Large intestine (tissue), 12 donors: ENCODE results near the gene IQCF5. TPM values are rescaled to one million over a fixed set of nuclear protein-coding genes. Genes with fewer than 3 reads are reported as not detected.
"Not testable (repeated sequence)": the region's sequence is repeated elsewhere in the genome, so short reads cannot be mapped to it uniquely, and the experiment has no call there.

Source experiments
- DNase-seq, 2 donors: peaks; one replicate each; pipeline versions ENCODE4 v3.0.0 to v3.0.0-alpha.2; 2013
- H3K27ac ChIP-seq: one replicate; pipeline ENCODE4 v1.5.1; 2013; ENCODE audit warnings: low read length
- H3K27me3 ChIP-seq: 2 replicates; pipeline ENCODE4 v1.6.1; 2013; ENCODE audit warnings: low read length; ENCODE audit not compliant: control insufficient read depth, insufficient read depth
- H3K36me3 ChIP-seq: 2 replicates; pipeline ENCODE4 v1.6.1; 2013; ENCODE audit warnings: low read length; ENCODE audit not compliant: control insufficient read depth, insufficient read depth
- H3K4me1 ChIP-seq: one replicate; pipeline ENCODE4 v1.6.1; 2013; ENCODE audit warnings: low read length; ENCODE audit not compliant: control insufficient read depth, insufficient read depth
- H3K4me3 ChIP-seq: one replicate; pipeline ENCODE4 v1.5.1; 2013; ENCODE audit warnings: low read length
- H3K9me3 ChIP-seq: one replicate; pipeline ENCODE4 v1.6.1; 2013; ENCODE audit warnings: mild to moderate bottlenecking, low read depth, low read length, moderate library complexity; ENCODE audit not compliant: control insufficient read depth
- WGBS: methylation state at CpG from one replicate; pipeline ENCODE4 v1.1.5; 2013; ENCODE audit warnings: low lambda C conversion rate; ENCODE audit not compliant: insufficient coverage; 5-methylcytosine and 5-hydroxymethylcytosine counted together
- long read RNA-seq, 11 donors: transcript quantifications; one replicate each; lab custom pipeline, GENCODE V29; 2026
- polyA plus RNA-seq: library from polyadenylated mRNA; unstranded; fragments of 120-200 nt; gene quantifications from one replicate; pipeline ENCODE4 v1.2.1, GENCODE V29; 2013

Gene IQCF5
- not detected for polyA plus RNA-seq
- long read RNA-seq, donor 1, result 0 reads
- long read RNA-seq, donor 2, result 0 reads
- long read RNA-seq, donor 3, result 0 reads
- long read RNA-seq, donor 4, result 0 reads
- long read RNA-seq, donor 5, result 0 reads
- long read RNA-seq, donor 6, result 0 reads
- long read RNA-seq, donor 7, result 0 reads
- long read RNA-seq, donor 8, result 0 reads
- long read RNA-seq, donor 9, result 0 reads
- long read RNA-seq, donor 10, result 0 reads
- long read RNA-seq, donor 11, result 0 reads

DNA sequence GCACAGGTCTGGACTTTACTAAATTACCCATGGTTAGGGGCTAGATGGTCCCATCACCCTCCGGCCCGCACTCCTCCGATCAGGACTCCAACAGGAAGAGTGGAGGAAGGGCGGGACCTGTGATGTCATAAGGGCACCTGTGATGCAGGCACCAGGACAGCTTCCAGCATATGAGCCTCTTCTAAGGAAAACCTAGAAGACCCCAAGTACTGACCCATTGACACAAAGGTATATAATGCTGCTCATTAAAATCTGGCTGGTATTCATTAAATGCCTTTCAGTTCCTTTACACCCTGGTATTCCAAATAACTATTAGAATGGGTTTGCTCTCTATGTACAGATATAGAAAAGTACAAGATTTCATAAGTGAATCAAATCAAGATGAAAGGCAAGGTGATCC is at the start of gene IQCF5:
IQCF5 (minus strand) TSS at position 101 of the 400 bp plus-strand sequence; CDS start at position 31, 70 bp downstream.
- no CpG with 5 or more reads among the region's 4 CpGs for WGBS
- no peak for DNase-seq
- H3K4me1 ChIP-seq, result no peaks in the 10 kb centered on the region
- H3K9me3 ChIP-seq, result no peaks in the 10 kb centered on the region
- no peaks in the 10 kb centered on the region for H3K36me3 ChIP-seq
- no peak within 1 kb of the TSS for H3K27ac ChIP-seq
- peaks cover 2% of the 10 kb centered on the region for H3K27me3 ChIP-seq
- no peak within 1 kb of the TSS for H3K4me3 ChIP-seq

DNA sequence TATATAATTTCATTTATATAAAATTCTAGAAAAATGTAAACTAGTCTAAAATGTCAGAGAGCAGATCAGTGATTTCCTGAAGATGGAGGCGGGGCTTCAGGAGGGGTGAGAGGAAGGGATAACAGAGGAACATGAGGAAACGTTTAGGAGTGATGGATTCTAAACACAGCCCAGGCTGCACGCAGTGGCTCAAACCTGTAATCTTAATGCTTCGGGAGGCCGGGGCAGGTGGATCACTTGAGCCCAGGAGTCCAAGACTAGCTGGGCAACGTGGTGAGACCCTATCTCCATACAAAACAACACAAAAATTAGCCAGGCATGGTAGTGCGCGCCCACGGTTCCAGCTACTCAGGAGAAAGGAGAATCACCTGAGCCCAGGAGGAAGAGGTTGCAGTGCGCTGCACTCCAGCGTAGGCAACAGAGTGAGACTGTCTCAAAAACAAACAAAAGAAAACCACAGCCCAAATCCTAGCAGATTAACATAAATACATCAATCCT is 45.7 kb upstream of the IQCF5 start:
- Histone ChIP-seq H3K4me1 (no peaks in the 10 kb centered on the region), H3K4me3 (no peak overlapping the region), H3K27me3 (no peaks in the 10 kb centered on the region), H3K9me3 (no peaks in the 10 kb centered on the region), H3K36me3 (no peaks in the 10 kb centered on the region), H3K27ac (no peak overlapping the region)
- DNase-seq, result no peak
- 100% methylated on average over 1 of the region's 11 CpGs for WGBS

DNA sequence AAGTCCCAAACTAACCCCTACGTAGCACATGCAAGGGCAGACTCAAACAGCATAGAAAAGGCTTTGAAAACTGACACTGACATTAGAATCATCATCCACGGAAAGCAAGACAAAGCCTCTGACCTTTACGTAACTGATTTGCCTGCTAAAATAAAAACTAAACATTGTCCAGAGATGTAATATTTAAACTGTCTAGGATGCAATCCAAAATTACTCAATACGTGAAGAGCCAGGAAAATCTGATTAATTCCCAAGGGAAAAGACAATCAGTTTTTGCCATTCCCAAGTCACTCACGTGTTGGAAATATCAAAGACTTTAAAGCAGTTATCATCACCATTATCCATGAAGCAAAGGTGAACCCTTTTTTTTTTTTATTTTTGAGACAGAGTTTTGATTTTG is 41.0 kb upstream of the IQCF5 start:
- no CpG with 5 or more reads among the region's 5 CpGs for whole genome bisulfite sequencing
- Histone ChIP-seq H3K4me1 (no peaks in the 10 kb centered on the region), H3K4me3 (no peak overlapping the region), H3K27ac (no peak overlapping the region), H3K27me3 (no peaks in the 10 kb centered on the region), H3K9me3 (no peaks in the 10 kb centered on the region), H3K36me3 (no peaks in the 10 kb centered on the region)
- no peak for DNase-seq

DNA sequence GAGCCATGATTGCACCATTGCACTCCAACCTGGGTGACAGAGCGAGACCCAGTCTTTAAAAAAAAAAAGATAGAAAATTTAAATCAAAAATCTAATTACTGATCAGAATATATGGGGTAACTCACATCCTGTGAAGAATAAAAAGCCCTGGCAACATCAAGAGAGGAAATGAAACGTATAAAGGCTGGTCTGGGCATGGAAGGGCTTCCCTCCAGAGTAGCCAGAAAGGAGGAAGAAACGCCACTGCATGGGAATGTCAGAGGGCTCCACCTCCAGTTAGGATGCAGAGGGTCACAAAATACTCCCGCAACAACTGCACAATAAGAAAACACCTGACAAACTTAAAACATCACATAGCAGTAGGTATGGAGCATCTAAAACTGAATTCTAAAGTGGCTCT is 32.6 kb upstream of the IQCF5 start:
- Histone ChIP-seq H3K27me3 (no peaks in the 10 kb centered on the region), H3K27ac (no peak overlapping the region), H3K9me3 (peaks cover 9% of the 10 kb centered on the region), H3K4me3 (no peak overlapping the region), H3K4me1 (no peaks in the 10 kb centered on the region), H3K36me3 (no peaks in the 10 kb centered on the region)
- WGBS, result 100% methylated on average over 1 of the region's 4 CpGs
- no peak for DNase-seq

DNA sequence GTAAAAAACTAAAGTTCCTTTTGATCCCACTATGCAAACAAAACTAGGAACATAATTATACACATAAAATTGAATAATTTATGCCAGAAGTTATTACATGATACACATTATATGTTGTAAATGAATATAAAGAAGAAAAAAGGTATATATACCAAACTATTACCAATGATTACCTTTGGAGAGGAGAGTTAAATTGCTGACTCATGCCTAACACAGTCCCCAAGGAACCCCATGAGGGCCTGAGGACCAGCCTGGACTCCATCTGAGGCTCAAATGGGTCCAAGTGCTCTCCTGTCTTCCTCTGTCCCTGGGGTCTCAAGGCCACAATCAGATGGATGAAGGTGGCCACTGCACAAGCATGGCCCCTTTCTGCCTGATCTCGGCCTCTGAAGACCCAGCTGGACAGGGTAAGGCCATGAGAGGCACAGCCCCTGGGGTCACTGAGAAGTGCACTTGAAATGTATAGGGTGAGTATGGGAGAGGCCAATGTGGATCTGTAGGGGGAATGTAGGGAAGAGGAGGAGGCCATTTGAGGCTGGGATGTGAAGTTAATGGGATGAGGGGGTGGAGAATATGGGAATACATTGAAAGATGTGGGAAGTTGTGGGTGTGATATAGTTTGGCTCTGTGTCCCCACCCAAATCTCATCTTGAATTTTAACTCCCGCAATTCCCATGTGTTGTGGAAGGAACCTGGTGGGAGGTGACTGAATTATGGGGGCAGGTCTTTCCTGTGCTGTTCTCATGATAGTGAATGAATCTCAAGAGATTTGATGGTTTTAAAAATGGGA is 28.8 kb upstream of the IQCF5 start:
- no peaks in the 10 kb centered on the region for H3K4me1 ChIP-seq
- H3K27me3 ChIP-seq, result peaks cover 4% of the 10 kb centered on the region
- no peak overlapping the region for H3K27ac ChIP-seq
- no peaks in the 10 kb centered on the region for H3K36me3 ChIP-seq
- peaks cover 5% of the 10 kb centered on the region for H3K9me3 ChIP-seq
- DNase-seq, result no peak
- no CpG with 5 or more reads among the region's 2 CpGs for WGBS
- H3K4me3 ChIP-seq, result no peak overlapping the region

DNA sequence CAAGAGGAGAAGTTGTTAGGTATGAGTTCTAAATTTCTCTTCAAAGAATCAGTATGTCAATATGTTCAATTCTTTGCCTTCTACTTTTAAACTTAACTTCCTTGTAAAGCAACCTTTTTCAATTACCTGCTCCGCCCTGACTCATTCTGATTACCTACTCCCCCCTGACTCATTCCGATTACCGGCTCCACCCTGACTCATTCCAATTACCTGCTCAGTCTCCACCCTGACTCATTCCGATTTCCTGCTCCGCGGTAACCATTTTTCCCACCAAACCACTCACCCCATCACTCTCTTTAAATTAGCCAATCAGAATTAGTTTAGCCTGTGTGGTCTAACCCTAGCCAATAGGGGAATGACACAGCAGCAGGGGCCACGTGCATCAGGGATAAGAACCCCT is 27.0 kb upstream of the IQCF5 start:
- H3K9me3 ChIP-seq, H3K4me3 ChIP-seq, DNase-seq, H3K4me1 ChIP-seq, H3K27me3 ChIP-seq, H3K36me3 ChIP-seq, H3K27ac ChIP-seq: not testable (repeated sequence)
- 100% methylated on average over 1 of the region's 7 CpGs for WGBS

DNA sequence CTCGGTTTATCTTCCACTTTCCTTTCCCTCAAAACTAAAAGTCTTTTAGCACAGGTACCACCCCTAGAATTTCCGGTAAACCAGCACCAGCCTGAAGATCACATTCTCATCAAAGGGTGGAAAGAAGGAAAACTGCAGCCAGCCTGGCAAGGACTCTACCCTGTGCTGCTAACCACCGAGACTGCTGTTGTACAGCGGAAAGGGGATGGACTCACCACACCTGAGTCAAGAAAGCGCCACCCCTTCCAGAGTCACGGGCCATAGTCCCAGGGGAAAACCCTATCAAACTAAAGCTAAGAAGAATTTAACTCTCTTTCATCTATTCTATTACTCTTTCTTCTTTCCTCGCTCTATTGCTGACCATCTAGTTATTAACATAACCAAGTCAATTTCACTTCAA is 24.6 kb upstream of the IQCF5 start:
- not testable (repeated sequence) for H3K4me1 ChIP-seq, H3K4me3 ChIP-seq, DNase-seq, H3K36me3 ChIP-seq, H3K27ac ChIP-seq, H3K27me3 ChIP-seq, H3K9me3 ChIP-seq
- WGBS, result no CpG with 5 or more reads among the region's 7 CpGs

DNA sequence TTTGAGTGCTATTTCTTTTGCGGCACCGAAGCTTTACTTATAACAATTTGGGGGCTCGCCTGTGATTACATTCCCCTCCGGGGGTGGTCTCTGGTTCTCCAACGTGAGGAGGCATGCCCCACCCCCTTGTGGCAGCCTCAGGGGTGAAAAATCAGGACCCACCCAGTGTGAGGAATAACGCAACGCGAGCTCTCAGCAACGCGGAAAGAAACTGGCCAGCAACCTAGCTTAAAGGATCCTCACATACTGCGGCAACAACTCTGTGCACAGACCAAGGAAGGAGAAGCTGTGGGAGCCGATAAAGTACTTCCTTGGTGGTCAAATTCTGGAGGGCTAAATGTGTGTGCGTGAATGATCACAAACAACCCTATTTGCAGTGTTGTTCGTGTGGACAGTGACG is 22.0 kb upstream of the IQCF5 start:
- whole genome bisulfite sequencing, result no CpG with 5 or more reads among the region's 15 CpGs
- no peaks in the 10 kb centered on the region for H3K36me3 ChIP-seq
- no peak overlapping the region for H3K27ac ChIP-seq

DNA sequence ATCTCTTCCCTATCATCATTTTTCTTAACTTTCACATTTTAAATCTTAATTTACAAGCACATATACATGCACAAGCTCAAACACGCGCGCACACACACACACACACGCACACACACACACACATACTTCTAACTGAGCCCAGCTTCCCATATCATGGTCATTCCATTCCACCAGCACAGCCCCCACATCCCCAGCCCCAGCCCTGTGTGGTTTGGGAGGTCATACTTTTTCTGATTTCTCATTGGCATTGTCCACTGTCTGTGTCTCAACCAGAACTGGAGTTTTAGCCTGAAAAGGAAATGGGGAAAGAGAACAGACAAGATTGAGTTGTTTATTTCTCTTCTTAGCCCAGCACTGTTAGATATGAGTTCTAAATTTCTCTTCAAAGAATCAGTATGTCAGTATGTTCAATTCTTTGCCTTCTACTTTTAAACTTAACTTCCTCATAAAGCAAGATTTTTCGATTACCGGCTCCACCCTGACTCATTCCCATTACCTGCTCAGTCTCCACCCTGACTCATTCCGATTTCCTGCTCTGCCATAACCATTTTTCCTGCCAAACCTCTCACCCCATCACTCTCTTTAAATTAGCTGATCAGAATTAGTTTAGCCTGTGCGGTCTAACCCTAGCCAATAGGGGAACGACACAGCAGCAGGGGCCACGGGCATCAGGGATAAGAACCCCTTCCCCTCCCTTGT is 21.4 kb upstream of the IQCF5 start:
- no peak for DNase-seq
- H3K27me3 ChIP-seq, result peaks cover 10% of the 10 kb centered on the region
- no peak overlapping the region for H3K4me3 ChIP-seq
- no peaks in the 10 kb centered on the region for H3K9me3 ChIP-seq
- no peak overlapping the region for H3K27ac ChIP-seq
- WGBS, result 94% methylated on average over 2 of the region's 10 CpGs
- no peaks in the 10 kb centered on the region for H3K4me1 ChIP-seq
- H3K36me3 ChIP-seq, result no peaks in the 10 kb centered on the region

More for the DNA sequence above, 22.0 kb upstream of the IQCF5 start:
- H3K27me3 ChIP-seq, result peaks cover 10% of the 10 kb centered on the region
- no peak for DNase-seq
- H3K4me3 ChIP-seq, result no peak overlapping the region
- no peaks in the 10 kb centered on the region for H3K9me3 ChIP-seq
- H3K4me1 ChIP-seq, result no peaks in the 10 kb centered on the region

DNA sequence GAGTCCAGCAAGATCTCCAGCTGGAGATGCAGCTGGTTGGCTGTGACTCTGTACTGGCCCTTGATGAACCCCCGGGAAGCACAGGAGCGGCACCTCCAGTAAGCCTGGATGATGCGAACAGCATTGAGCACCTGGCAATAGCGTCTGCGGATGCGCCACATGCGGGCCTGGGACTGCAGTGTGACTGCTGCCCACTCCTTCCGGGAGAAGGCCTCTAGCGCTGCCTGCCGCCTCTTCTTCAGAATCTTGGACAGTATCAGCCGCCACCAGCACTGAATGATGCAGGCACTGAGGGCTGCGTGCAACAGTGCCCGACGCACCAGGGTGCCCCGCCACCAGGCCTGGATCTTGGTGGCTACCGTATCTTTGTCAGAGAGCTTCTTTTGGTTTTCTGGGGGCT is 19.5 kb upstream of the IQCF5 start:
- no peak overlapping the region for H3K4me3 ChIP-seq
- H3K27ac ChIP-seq, result no peak overlapping the region
- WGBS, result no CpG with 5 or more reads among the region's 16 CpGs

More for the DNA sequence above, 19.5 kb upstream of the IQCF5 start:
- no peaks in the 10 kb centered on the region for H3K4me1 ChIP-seq
- no peak for DNase-seq
- peaks cover 6% of the 10 kb centered on the region for H3K27me3 ChIP-seq
- no peaks in the 10 kb centered on the region for H3K9me3 ChIP-seq
- no peaks in the 10 kb centered on the region for H3K36me3 ChIP-seq
